ENCODE results near the gene PYM1. TPM values are rescaled to one million over a fixed set of nuclear protein-coding genes. Genes with fewer than 3 reads are reported as not detected.

PYM1 gene
- total and polyA plus RNA-seq, 7 donors = 14.6 to 39.8 (median 19.0) TPM

DNA sequence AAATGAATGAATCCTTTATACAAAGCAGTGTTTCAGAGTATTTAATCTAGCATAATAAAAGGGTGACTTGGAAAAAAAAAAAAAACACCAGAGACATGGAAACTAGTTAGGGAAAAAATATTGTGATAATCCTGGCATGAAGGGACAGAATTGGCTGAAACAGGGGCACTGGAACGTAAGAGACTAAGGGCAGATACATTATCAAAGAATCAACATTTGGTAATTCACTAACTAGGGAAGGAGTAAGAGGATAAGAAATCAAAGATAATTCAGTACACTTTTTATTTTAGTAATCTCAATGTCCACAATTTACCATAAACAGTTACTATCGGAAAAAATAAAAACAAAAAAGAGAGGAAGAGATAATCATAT, 18.2 kb downstream of the PYM1 start:
- Histone ChIP-seq H3K9me3 (no peaks in the 10 kb centered on the region), H3K36me3 (ENCODE audit: insufficient read depth in 1 of 2, low read depth in 1 of 2) (peaks cover 0 to 17% of the 10 kb centered on the region in 2 donors), H3K27ac (no peak overlapping the region), H3K4me1 (no peaks in the 10 kb centered on the region), H3K4me3 (no peak overlapping the region), H3K27me3 (ENCODE audit: insufficient read depth in 3 of 3, low read length in 2 of 3) (no peaks in the 10 kb centered on the region)
- intact Hi-C loops (cut with DNase I) = no loop called here
- ATAC-seq (no peak), DNase-seq (no peak)
- TF ChIP-seq, protein P1, sequence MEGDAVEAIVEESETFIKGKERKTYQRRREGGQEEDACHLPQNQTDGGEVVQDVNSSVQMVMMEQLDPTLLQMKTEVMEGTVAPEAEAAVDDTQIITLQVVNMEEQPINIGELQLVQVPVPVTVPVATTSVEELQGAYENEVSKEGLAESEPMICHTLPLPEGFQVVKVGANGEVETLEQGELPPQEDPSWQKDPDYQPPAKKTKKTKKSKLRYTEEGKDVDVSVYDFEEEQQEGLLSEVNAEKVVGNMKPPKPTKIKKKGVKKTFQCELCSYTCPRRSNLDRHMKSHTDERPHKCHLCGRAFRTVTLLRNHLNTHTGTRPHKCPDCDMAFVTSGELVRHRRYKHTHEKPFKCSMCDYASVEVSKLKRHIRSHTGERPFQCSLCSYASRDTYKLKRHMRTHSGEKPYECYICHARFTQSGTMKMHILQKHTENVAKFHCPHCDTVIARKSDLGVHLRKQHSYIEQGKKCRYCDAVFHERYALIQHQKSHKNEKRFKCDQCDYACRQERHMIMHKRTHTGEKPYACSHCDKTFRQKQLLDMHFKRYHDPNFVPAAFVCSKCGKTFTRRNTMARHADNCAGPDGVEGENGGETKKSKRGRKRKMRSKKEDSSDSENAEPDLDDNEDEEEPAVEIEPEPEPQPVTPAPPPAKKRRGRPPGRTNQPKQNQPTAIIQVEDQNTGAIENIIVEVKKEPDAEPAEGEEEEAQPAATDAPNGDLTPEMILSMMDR (IDR thresholded peaks at IDR 0.05) = no peak
- 62 to 71% (median 69%) methylated on average over 2 of the region's 2 CpGs for WGBS, 3 donors

DNA sequence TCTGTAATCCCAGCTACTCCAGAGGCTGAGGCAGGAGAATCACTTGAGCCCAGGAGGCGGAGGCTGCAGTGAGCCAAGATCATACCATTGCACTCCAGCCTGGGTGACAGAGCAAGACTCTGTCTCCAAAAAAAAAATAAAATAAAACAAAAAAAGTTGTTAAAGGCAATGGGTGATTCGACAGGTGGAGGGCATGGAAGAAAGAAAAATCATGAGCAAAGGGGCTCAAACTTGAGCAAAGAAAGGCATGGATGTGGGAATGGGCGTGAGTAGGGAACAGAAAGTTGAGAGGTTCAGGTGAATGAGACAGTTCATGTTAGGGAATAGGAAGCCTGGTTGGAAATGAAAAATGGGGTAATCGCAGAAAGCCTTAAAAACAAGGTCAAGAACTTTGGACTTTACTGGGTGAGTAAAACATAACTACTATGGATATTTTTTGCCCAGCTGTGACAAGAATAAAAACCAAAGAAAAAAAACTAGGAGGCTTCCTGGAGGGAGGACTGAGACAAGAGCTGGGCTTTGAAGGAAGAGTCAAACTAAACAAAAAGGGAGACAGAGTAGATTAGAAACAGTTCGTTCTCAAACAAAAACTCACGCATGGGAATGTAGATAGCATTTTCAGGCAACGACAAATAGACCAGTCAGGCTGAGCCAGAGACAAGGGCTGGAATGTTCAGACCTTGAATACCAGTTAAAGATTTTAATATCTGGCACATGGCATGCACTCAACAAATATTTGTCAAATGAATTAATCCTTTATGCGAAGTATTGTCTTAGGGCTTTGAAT, 18.8 kb downstream of the PYM1 start:
- no peaks in the 10 kb centered on the region for H3K9me3 ChIP-seq
- WGBS, 3 donors = 63 to 70% (median 67%) methylated on average over 8 of the region's 8 CpGs
- DNase-seq = no peak
- no peak for ATAC-seq
- intact Hi-C loops (cut with DNase I) = no loop called here
- H3K27me3 ChIP-seq (ENCODE audit: insufficient read depth in 3 of 3, low read length in 2 of 3) = no peaks in the 10 kb centered on the region
- peaks cover 0 to 11% of the 10 kb centered on the region in 2 donors for H3K36me3 ChIP-seq (ENCODE audit: insufficient read depth in 1 of 2, low read depth in 1 of 2)
- H3K4me1 ChIP-seq = no peaks in the 10 kb centered on the region
- no peak overlapping the region for H3K4me3 ChIP-seq
- TF ChIP-seq, protein P1 (IDR thresholded peaks at IDR 0.05) = no peak
- H3K27ac ChIP-seq = no peak overlapping the region

DNA sequence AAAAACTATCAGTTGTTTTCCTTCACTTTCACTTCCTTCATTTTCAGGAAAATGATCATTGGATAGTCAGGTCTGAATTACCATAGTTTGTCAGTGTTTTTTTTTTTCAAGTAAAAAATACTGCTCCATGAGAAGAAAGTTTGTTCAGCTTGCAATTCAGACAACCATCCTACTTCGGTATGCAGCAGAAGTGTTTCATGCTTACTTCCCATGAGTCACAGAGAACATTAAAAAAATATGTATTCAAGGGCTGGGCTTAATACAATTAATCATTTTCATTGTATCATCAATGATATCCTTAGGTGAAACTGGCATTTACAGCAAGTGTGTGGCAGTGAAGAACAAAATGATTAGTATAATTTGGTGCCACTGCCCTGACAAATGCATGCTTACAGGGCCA, 21.6 kb downstream of the PYM1 start:
- Histone ChIP-seq H3K4me3 (no peak overlapping the region), H3K4me1 (no peaks in the 10 kb centered on the region), H3K36me3 (ENCODE audit: insufficient read depth in 1 of 2, low read depth in 1 of 2) (peaks cover 0 to 8% of the 10 kb centered on the region in 2 donors), H3K27me3 (ENCODE audit: insufficient read depth in 3 of 3, low read length in 2 of 3) (no peaks in the 10 kb centered on the region), H3K9me3 (no peaks in the 10 kb centered on the region), H3K27ac (no peak overlapping the region)
- 78 to 85% (median 84%) methylated on average over 1 of the region's 1 CpG for WGBS, 3 donors
- ATAC-seq (no peak), DNase-seq (no peak)
- intact Hi-C loops (cut with DNase I) = no loop called here
- TF ChIP-seq, protein P1 (IDR thresholded peaks at IDR 0.05) = no peak

DNA sequence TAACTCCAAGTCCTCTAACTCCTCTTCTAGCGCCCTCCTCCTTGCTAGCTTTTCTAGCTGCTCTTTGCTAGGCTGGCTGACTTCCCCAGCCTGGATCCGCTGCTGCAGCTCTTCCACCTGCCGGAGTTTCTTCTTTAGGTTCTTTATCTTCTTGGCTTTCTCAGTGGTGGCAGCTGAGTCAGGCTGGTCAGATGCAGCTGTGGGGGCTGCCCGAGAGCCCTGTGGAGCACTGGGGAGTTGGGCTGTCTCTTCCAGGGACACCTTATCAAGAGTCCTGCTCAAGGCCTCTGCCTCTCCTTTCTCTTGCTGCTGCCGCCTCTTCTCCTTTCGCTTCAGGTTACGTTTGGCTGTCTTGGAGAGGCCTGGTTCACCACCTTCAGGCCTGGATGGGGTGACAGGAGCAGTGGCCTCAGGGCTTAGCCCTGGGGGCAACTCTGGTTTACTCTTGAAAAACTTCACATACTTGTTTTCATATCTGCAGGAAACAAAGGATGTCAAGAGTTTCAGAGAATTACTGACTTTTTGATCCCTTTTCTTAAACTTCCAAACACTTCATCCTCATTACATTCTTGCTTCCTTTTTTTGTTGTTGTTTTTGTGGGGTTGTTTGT, 25.7 kb downstream of the PYM1 start:
- 87 to 90% (median 89%) methylated on average over 7 of the region's 7 CpGs for WGBS, 3 donors
- Histone ChIP-seq H3K4me1 (no peaks in the 10 kb centered on the region), H3K4me3 (no peak overlapping the region), H3K9me3 (no peaks in the 10 kb centered on the region), H3K27ac (no peak overlapping the region), H3K36me3 (ENCODE audit: insufficient read depth in 1 of 2, low read depth in 1 of 2) (peaks cover 0 to 8% of the 10 kb centered on the region in 2 donors), H3K27me3 (ENCODE audit: insufficient read depth in 3 of 3, low read length in 2 of 3) (no peaks in the 10 kb centered on the region)
- ATAC-seq = no peak
- DNase-seq = no peak
- TF ChIP-seq, protein P1 (IDR thresholded peaks at IDR 0.05) = no peak
- intact Hi-C loops (cut with DNase I) = no loop called here
